GM12892 (cell line): ENCODE measurements around the gene CNRIP1.

Experiments used
- POLR2A ChIP-seq: IDR thresholded peaks from 2 replicates; pipeline ENCODE4 v1.6.1; 2011; ENCODE audit warnings: low read depth, low read length, control low read depth
- POLR2AphosphoS5 ChIP-seq: IDR thresholded peaks from 2 replicates; pipeline ENCODE4 v1.6.1; 2011; ENCODE audit warnings: low read depth, low read length, control low read depth
- TAF1 ChIP-seq: IDR thresholded peaks from 2 replicates; pipeline ENCODE4 v1.6.1; 2011; ENCODE audit warnings: low read depth, mild to moderate bottlenecking, control low read depth, low read length, borderline replicate concordance

DNA sequence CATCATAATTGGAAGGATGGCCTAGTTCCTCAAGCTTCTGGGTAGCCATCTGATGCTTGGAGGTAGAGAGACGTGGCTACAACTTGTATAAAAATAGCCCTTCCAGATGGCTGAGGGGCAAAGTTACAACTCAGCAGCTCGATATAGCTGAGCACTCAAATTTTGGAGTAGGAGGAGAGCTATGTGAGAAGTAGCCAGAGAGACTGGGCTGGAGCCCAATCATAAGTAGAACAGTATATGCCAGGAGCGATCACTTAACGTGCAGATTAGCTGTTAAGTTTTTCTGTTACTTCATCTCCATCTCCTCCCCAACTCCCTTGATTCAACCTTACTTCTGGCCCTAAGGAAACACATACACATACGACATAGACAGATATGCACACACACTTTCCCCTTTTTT lies 28.8 kb downstream of the CNRIP1 start:
- TF ChIP-seq POLR2A, result no peak
- TF ChIP-seq TAF1, result no peak
- TF ChIP-seq POLR2AphosphoS5, result no peak
